HG02642 (cell line): ENCODE measurements around the gene FNDC10.
"Not testable (repeated sequence)": the region's sequence is repeated elsewhere in the genome, so short reads cannot be mapped to it uniquely, and the experiment has no call there.

Source experiments
- ATAC-seq: cut with Tn5 transposase; IDR thresholded peaks from one replicate; pipeline ENCODE4 v1.9.1; 2021; ENCODE audit warnings: mild to moderate bottlenecking; ENCODE audit not compliant: unreplicated experiment, poor library complexity

Gene FNDC10

GRCh38 chr1:1599935-1600860 lies at the start of gene FNDC10:
Gene FNDC10 (minus strand): TSS chr1:1600135. CDS start chr1:1600015, 120 bp downstream.
- no peak for ATAC-seq

- not testable (repeated sequence) for ATAC-seq
Measured at GRCh38 chr1:1648265-1648664, 48.3 kb upstream of the FNDC10 start.

- ATAC-seq = not testable (repeated sequence)
Measured at GRCh38 chr1:1647567-1648241, 47.8 kb upstream of the FNDC10 start.

- not testable (repeated sequence) for ATAC-seq
Measured at GRCh38 chr1:1646326-1646725, 46.4 kb upstream of the FNDC10 start.

GRCh38 chr1:1640711-1641461 lies 41.0 kb upstream of the FNDC10 start:
- not testable (repeated sequence) for ATAC-seq

GRCh38 chr1:1640081-1640480 lies 40.1 kb upstream of the FNDC10 start:
- ATAC-seq = not testable (repeated sequence)

GRCh38 chr1:1639368-1639767 lies 39.4 kb upstream of the FNDC10 start:
- not testable (repeated sequence) for ATAC-seq

- not testable (repeated sequence) for ATAC-seq
Measured at GRCh38 chr1:1638528-1638927, 38.6 kb upstream of the FNDC10 start.

GRCh38 chr1:1637479-1637875 lies 37.5 kb upstream of the FNDC10 start:
- not testable (repeated sequence) for ATAC-seq

GRCh38 chr1:1636621-1637478 lies 36.9 kb upstream of the FNDC10 start:
- ATAC-seq = not testable (repeated sequence)

GRCh38 chr1:1634613-1635012 lies 34.7 kb upstream of the FNDC10 start:
- ATAC-seq = not testable (repeated sequence)

GRCh38 chr1:1633409-1633808 lies 33.5 kb upstream of the FNDC10 start:
- ATAC-seq = not testable (repeated sequence)

GRCh38 chr1:1631782-1632420 lies 32.0 kb upstream of the FNDC10 start, which contains the start of gene MMP23B:
Gene MMP23B (plus strand): TSS chr1:1632173. CDS start chr1:1632219, 46 bp downstream.
- ATAC-seq = no peak

- ATAC-seq = no peak
Measured at GRCh38 chr1:1630965-1631781, 31.2 kb upstream of the FNDC10 start.

- peak; percentile 56 for ATAC-seq
Measured at GRCh38 chr1:1630191-1630964, 30.4 kb upstream of the FNDC10 start.

GRCh38 chr1:1629430-1630190 lies 29.7 kb upstream of the FNDC10 start:
- no peak for ATAC-seq
